Activated CD4-positive, alpha-beta T cell treated with anti-CD3 and anti-CD28 coated beads for 24 hours (primary cell): ENCODE results near the gene ARL15.

Experiments
- DNase-seq, 2 donors: peaks; one replicate each; pipeline ENCODE4 v3.0.0-alpha.2; 2020; ENCODE audit warnings: low read depth in 2 of 2

The ARL15 gene

GRCh38 chr5:54285686-54286085 lies 24.7 kb downstream of the ARL15 start:
- DNase-seq: no peak

- DNase-seq: no peak
These were observed 25.8 kb downstream of the ARL15 start for GRCh38 chr5:54284586-54284985.

- no peak for DNase-seq
These were observed 27.5 kb downstream of the ARL15 start for GRCh38 chr5:54282876-54283275.

- DNase-seq: no peak
These were observed 28.2 kb downstream of the ARL15 start for GRCh38 chr5:54281960-54282692.

- no peak for DNase-seq
These were observed 30.4 kb downstream of the ARL15 start for GRCh38 chr5:54279960-54280359.

- DNase-seq: no peak
These were observed 31.2 kb downstream of the ARL15 start for GRCh38 chr5:54278979-54279717.

- no peak for DNase-seq
These were observed 32.1 kb downstream of the ARL15 start for GRCh38 chr5:54278036-54278830.

- no peak for DNase-seq
These were observed 34.3 kb downstream of the ARL15 start for GRCh38 chr5:54276048-54276447.

- DNase-seq: no peak
These were observed 35.0 kb downstream of the ARL15 start for GRCh38 chr5:54275361-54275760.

- DNase-seq: no peak
These were observed 35.4 kb downstream of the ARL15 start for GRCh38 chr5:54274944-54275343.

- DNase-seq: no peak
These were observed 36.7 kb downstream of the ARL15 start for GRCh38 chr5:54273715-54274114.

GRCh38 chr5:54272746-54273145 lies 37.6 kb downstream of the ARL15 start:
- no peak for DNase-seq

- DNase-seq: no peak
These were observed 40.0 kb downstream of the ARL15 start for GRCh38 chr5:54270326-54270725.

GRCh38 chr5:54264574-54264973 lies 45.8 kb downstream of the ARL15 start:
- no peak for DNase-seq

- no peak for DNase-seq
These were observed 46.9 kb downstream of the ARL15 start for GRCh38 chr5:54263447-54263846.

- DNase-seq: no peak
These were observed 48.8 kb downstream of the ARL15 start for GRCh38 chr5:54261596-54261995.

GRCh38 chr5:54259981-54260380 lies 50.4 kb downstream of the ARL15 start:
- DNase-seq: no peak

GRCh38 chr5:54259090-54259489 lies 51.3 kb downstream of the ARL15 start:
- DNase-seq: no peak

- DNase-seq: no peak
These were observed 52.8 kb downstream of the ARL15 start for GRCh38 chr5:54257366-54258118.

GRCh38 chr5:54254482-54255198 lies 55.7 kb downstream of the ARL15 start:
- DNase-seq: no peak

- no peak for DNase-seq
These were observed 58.4 kb downstream of the ARL15 start for GRCh38 chr5:54251981-54252380.
